ENCODE results near the gene RASA3.

RASA3 gene

GRCh38 chr13:114097893-114098688 lies 34.3 kb downstream of the RASA3 start:
- Histone ChIP-seq H3K9ac (ENCODE audit: low read depth, low read length, poor library complexity, severe bottlenecking) (no peak overlapping the region), H3K79me2 (ENCODE audit: insufficient read depth, low read length) (peaks cover 79% of the 10 kb centered on the region), H2AFZ (ENCODE audit: low read length) (no peak overlapping the region), H3K4me2 (ENCODE audit: low read depth, low read length, poor library complexity, severe bottlenecking) (no peak overlapping the region), H3K4me3 (ENCODE audit: low read length, poor library complexity, severe bottlenecking) (no peak overlapping the region), H3F3A (ENCODE audit: low read depth) (peaks cover 4% of the 10 kb centered on the region; the same call in 1 of the 2 replicates), H3K36me3 (ENCODE audit: insufficient read depth, low read length) (no peaks in the 10 kb centered on the region), H3K4me1 (ENCODE audit: insufficient read depth, low read length, poor library complexity, severe bottlenecking) (no peaks in the 10 kb centered on the region), H3K9me3 (ENCODE audit: insufficient read depth, low read depth, low read length) (no peaks in the 10 kb centered on the region), H4K20me1 (ENCODE audit: insufficient read depth, low read length, poor library complexity, severe bottlenecking) (peaks cover 21% of the 10 kb centered on the region), H3K9me2 (replicated peaks; ENCODE audit: low read depth, low read length) (no peaks in the 10 kb centered on the region), H3K27me3 (ENCODE audit: insufficient read depth, low read length, poor library complexity, severe bottlenecking) (no peaks in the 10 kb centered on the region)
- no peak for TF ChIP-seq CTCF (conservative IDR thresholded peaks at IDR 0.05; ENCODE audit: low read length)

GRCh38 chr13:114097212-114097892 lies 35.1 kb downstream of the RASA3 start:
- Histone ChIP-seq H3K27me3 (ENCODE audit: insufficient read depth, low read length, poor library complexity, severe bottlenecking) (no peaks in the 10 kb centered on the region), H3F3A (ENCODE audit: low read depth) (peaks cover 4% of the 10 kb centered on the region; the same call in 1 of the 2 replicates), H3K4me3 (ENCODE audit: low read length, poor library complexity, severe bottlenecking) (no peak overlapping the region), H3K79me2 (ENCODE audit: insufficient read depth, low read length) (peaks cover 79% of the 10 kb centered on the region), H3K4me1 (ENCODE audit: insufficient read depth, low read length, poor library complexity, severe bottlenecking) (no peaks in the 10 kb centered on the region), H3K9me3 (ENCODE audit: insufficient read depth, low read depth, low read length) (no peaks in the 10 kb centered on the region), H3K9me2 (replicated peaks; ENCODE audit: low read depth, low read length) (no peaks in the 10 kb centered on the region), H3K36me3 (ENCODE audit: insufficient read depth, low read length) (no peaks in the 10 kb centered on the region), H3K9ac (ENCODE audit: low read depth, low read length, poor library complexity, severe bottlenecking) (no peak overlapping the region), H2AFZ (ENCODE audit: low read length) (no peak overlapping the region), H4K20me1 (ENCODE audit: insufficient read depth, low read length, poor library complexity, severe bottlenecking) (peaks cover 21% of the 10 kb centered on the region), H3K4me2 (ENCODE audit: low read depth, low read length, poor library complexity, severe bottlenecking) (no peak overlapping the region)
- no peak for TF ChIP-seq CTCF (conservative IDR thresholded peaks at IDR 0.05; ENCODE audit: low read length)
- no peak for TF ChIP-seq EZH2phosphoT487 (IDR thresholded peaks at IDR 0.05; ENCODE audit: borderline replicate concordance)

- no peaks in the 10 kb centered on the region for H3K36me3 ChIP-seq (ENCODE audit: insufficient read depth, low read length)
- H3K9me3 ChIP-seq (ENCODE audit: insufficient read depth, low read depth, low read length): no peaks in the 10 kb centered on the region
- peaks cover 21% of the 10 kb centered on the region for H4K20me1 ChIP-seq (ENCODE audit: insufficient read depth, low read length, poor library complexity, severe bottlenecking)
- H3K4me2 ChIP-seq (ENCODE audit: low read depth, low read length, poor library complexity, severe bottlenecking): no peak overlapping the region
- no peaks in the 10 kb centered on the region for H3K4me1 ChIP-seq (ENCODE audit: insufficient read depth, low read length, poor library complexity, severe bottlenecking)
- peaks cover 79% of the 10 kb centered on the region for H3K79me2 ChIP-seq (ENCODE audit: insufficient read depth, low read length)
- H3F3A ChIP-seq (ENCODE audit: low read depth): peaks cover 4% of the 10 kb centered on the region; the same call in 1 of the 2 replicates
- H3K9ac ChIP-seq (ENCODE audit: low read depth, low read length, poor library complexity, severe bottlenecking): no peak overlapping the region
- H3K4me3 ChIP-seq (ENCODE audit: low read length, poor library complexity, severe bottlenecking): no peak overlapping the region
- no peak for TF ChIP-seq CTCF (conservative IDR thresholded peaks at IDR 0.05; ENCODE audit: low read length)
- TF ChIP-seq EZH2phosphoT487 (IDR thresholded peaks at IDR 0.05; ENCODE audit: borderline replicate concordance): no peak
- no peak overlapping the region for H2AFZ ChIP-seq (ENCODE audit: low read length)
- H3K9me2 ChIP-seq (replicated peaks; ENCODE audit: low read depth, low read length): no peaks in the 10 kb centered on the region
- no peaks in the 10 kb centered on the region for H3K27me3 ChIP-seq (ENCODE audit: insufficient read depth, low read length, poor library complexity, severe bottlenecking)
These were observed 35.6 kb downstream of the RASA3 start for GRCh38 chr13:114096811-114097211.
